HG03565 (cell line): ENCODE data around the gene SH2D3A.
A peak's percentile ranks its signal among the peaks of the same experiment; 100 is the strongest.
"Not testable (repeated sequence)": the region's sequence is repeated elsewhere in the genome, so short reads cannot be mapped to it uniquely, and the experiment has no call there.

Experiments used
- ATAC-seq: cut with Tn5 transposase; IDR thresholded peaks from one replicate; pipeline ENCODE4 v1.9.1; 2021; ENCODE audit warnings: mild to moderate bottlenecking, moderate library complexity; ENCODE audit not compliant: unreplicated experiment

SH2D3A gene

GRCh38 chr19:6767357-6768235 lies at the start of gene SH2D3A:
TSS of gene SH2D3A (minus strand) at chr19:6767435. CDS start at chr19:6763748, 3,687 bp downstream.
- ATAC-seq, result peak; percentile 53

DNA sequence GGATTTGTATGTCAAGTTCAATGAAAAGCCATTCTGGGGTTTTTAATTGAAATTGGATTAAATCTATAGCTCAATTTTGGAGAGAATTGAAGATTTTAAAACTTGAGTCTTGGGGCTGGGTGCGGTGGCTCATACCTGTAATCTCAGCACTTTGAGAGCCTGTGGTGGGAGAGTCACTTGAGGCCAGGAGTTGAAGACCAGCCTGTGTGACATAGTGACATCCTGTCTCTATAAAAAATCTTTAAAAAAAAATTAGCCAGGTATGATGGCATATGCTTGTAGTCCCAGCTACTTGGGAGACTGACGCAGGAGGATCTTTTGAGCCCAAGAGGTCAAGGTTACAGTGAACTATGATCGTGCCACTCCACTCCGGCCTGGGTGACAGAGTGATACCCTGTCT lies 46.4 kb upstream of the SH2D3A start:
- ATAC-seq, result no peak

DNA sequence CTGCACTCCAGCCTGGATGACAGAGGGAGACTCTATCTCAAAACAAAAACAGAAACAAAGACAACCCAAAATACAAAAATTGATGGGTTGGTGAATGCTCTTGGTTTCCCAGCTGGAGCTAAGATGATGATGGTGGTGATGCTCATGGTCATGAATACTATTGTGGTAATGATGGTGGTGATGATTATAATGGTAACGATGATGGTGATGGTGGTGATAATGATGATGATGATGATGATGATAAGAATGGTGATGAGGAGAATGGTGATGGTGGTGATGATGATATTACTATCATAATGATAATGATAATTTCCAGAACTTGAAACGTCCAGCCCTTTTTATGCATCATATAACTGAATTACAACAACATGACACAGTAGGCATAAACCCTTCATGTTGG lies 45.4 kb upstream of the SH2D3A start:
- ATAC-seq, result no peak

- ATAC-seq, result no peak
Measured at GRCh38 chr19:6811906-6812305, 44.7 kb upstream of the SH2D3A start.

- ATAC-seq, result no peak
Measured at GRCh38 chr19:6811378-6811777, 44.1 kb upstream of the SH2D3A start.

DNA sequence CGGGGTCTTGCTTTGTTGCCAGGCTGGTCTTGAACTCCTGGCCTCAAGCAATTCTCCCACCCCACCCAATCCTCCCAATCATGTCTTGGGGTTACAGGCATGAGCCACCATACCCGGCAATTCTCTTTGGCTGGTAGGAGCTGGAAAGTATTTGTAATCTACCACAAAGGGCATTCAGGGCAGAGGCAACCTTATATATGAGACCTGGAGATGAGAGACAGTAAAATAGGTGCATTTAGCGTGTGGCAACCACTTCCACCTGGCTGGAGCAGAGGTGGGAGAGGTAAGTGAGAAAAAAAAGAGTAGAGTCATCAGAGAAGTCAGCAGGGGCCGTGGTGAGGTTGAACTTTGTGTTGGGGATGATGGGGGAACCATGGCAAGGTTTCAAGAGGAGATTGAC lies 42.0 kb upstream of the SH2D3A start:
- ATAC-seq, result no peak

DNA sequence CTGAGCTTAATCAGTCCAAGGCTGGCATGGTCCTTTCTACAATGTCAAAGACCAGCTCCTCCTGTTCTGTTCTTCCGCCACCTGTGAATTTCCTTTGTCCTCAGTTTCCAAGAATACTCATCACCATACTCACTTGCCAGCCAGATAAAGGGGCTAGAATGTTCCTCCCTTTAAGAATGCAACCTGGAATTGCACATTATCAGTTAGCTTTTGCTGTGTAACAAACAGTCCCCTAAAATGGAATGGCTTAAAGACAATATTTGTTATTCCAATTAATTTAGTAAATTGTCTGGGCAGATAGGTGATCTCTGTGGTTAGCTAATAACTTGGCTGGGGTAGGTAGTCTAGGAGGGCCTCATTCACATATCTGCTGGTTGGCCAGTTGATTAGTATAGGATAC lies 41.3 kb upstream of the SH2D3A start:
- no peak for ATAC-seq

DNA sequence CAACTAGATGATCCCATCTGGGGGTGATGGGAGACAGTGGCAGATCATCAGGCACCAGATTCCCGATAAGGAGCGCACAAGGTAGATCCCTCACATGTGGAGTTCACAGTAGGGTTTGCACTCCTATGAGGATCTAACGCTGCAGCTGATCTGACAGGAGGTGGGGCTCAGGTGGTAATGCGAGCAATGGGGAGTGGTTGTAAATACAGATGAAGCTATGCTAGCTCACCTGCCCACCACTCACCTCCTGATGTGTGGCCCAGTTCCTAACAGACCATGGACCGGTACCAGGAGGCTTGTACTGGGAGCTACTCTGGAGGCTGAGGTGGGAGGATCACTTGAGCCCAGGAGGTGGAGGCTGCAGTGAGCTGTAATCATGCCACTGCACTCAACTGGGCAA lies 40.1 kb upstream of the SH2D3A start:
- no peak for ATAC-seq

- ATAC-seq, result no peak
Measured at GRCh38 chr19:6806488-6806887, 39.3 kb upstream of the SH2D3A start.

DNA sequence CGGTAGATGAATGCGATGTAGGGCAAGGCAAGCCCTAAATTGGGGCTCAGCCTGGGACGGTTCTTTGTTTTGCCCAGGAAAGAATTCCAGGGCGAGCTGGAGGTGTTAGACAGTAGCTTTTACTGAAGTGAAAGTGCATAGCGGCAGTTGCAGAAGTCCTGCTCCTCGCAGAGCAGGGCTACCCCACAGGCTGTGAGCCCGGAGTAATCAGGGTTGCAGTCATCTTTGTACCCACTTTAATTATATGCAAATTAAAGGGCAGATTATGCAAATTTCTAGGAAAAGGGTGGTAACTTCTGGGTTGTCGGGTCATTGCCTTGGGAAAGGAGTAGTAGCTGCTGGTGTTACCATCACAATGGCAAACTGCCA lies 35.8 kb upstream of the SH2D3A start:
- no peak for ATAC-seq

DNA sequence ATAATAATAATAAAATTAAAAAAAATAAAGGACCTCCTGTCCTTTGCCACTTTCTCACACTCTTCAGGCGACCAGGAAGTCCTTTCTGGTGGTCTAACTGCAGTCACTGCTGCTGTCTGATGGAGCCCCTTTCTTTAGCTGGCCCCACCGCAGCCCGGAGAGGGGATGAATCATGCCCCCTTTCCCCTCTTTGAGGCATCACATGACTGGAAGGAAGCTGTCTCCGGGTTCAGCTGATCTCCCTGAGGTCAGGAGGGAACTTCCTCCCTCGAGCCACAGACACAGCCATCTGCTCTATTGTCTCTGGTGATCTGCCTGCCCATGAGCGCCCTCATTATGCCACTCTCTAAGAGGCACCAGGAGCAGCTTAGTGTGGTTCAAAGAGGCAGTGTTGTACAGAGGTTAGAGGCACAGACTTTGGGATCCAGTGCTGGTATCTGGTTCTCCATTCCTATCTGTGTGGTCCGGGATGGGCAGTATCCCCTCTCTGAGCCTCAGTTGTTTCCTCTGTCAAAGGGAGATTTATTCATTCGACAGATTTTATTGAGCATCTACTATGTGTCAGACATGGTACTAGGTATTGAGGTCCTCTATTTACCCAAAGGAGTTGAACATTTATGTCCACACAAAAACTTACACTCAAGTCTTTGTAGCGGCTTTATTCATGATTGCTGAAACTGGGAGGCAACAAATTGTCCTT lies 35.3 kb upstream of the SH2D3A start:
- ATAC-seq, result peak; percentile 43

- no peak for ATAC-seq
Measured at GRCh38 chr19:6801485-6802086, 34.4 kb upstream of the SH2D3A start.

DNA sequence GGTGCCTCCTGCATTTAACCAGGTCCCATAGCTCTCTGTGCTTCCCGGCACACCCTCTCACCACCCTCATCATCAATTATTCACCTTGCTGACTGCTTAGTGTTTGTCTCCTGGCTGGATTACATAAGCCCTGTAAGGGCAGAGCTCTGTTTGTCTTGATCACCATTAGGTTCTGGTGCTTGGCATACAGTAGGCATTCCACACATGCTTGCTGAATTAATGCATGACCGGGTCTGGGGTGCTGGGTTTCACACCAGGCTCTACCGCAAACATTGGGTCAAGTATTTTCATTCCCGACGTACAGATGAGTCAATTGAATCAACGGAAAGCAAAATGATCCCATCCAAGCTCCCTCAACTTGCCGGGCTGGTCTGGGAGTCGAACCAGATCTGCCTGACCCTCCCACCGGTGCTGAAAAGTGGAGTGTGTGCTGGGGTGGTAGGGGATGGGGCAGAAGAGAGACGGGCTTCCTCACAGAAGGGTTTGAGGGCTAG lies 33.8 kb upstream of the SH2D3A start:
- no peak for ATAC-seq

- ATAC-seq, result not testable (repeated sequence)
Measured at GRCh38 chr19:6800160-6800790, 33.0 kb upstream of the SH2D3A start.

GRCh38 chr19:6797646-6798045 lies 30.4 kb upstream of the SH2D3A start:
- ATAC-seq, result no peak

- ATAC-seq, result no peak
Measured at GRCh38 chr19:6796278-6796677, 29.0 kb upstream of the SH2D3A start.

GRCh38 chr19:6794686-6795431 lies 27.6 kb upstream of the SH2D3A start:
- no peak for ATAC-seq

DNA sequence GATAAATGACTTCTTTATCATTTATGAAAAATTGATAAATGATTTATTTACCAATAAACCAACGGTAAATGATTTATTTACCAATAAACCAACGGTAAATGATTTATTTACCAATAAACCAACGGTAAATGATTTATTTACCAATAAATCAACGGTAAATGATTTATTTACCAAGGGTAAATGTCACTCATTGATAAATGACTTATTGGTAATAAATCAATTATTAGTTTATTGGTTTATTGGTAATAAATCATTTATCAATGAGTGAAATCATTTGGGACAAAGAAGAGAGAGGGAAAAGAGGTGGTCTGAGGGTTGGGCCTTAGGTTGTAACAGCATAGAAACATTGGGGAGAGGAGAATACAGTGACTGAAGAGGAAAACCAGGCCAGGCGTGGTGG lies 26.7 kb upstream of the SH2D3A start:
- ATAC-seq, result no peak

DNA sequence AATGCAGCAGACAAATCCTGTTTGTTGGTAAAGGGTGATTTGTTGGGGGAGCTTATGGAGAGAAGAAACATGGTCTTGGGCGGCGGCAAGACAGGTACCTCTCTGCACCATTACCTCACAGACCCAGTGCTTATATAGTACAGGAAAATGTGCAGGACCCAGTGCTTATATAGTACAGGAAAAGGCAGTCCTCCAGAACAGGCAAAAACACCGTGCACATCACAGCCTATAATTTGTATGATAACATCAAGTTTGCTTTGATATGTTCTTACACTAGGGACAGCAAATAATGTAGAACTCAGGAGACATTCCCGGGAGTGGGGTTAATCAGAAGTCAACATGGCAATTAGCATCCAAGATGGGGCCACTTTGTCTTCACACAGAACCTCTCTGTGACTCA lies 26.2 kb upstream of the SH2D3A start:
- ATAC-seq, result no peak

GRCh38 chr19:6791237-6791636 lies 24.0 kb upstream of the SH2D3A start:
- no peak for ATAC-seq
